DMS53 treated with DMSO at 0.1 percent for 48 hours (cell line): ENCODE measurements around the gene NFS1.

ENCODE experiments used
- DNase-seq: peaks from one replicate; lab custom pipeline; 2025; ENCODE audit not compliant: unreplicated experiment; lab: John Stamatoyannopoulos, UW

NFS1 gene

DNA sequence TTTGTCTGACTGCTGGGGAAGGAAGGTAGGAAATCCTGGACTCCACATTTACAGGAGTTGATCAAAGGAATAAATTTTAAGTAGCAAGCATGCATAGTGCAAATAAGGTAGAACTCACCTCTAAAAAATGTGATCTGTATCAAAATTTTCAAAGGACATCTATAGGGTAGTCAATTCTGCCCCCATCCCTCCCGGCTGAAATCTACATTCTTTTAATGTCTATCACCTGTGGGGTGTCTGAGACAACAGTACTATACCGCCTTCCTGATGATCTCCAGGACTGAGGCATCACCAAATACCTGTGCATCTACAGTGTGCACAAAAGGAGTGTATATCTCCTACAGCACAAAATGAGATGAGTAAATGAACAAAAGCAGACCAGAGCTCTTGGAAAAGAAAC is 54.3 kb downstream of the NFS1 start:
- DNase-seq = no peak

DNA sequence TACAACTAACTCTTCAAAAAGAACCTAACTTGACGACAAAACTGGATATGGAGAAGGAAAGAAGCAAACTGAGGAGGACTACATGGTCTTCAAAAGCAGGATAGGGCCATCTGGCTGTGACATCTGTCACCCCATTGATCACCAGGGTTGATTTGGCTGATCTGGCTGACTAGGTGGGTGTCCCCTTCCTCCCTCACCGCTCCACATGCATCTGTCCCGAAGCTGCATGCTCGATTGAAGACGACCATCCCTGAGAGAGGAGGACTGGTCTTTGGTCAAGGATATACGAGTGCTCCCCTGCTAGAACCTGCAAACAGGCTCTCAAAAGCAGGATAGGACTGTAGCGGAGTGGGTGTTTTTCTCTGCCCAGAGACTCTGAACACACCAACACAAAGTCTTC is 56.1 kb downstream of the NFS1 start:
- DNase-seq = no peak

DNA sequence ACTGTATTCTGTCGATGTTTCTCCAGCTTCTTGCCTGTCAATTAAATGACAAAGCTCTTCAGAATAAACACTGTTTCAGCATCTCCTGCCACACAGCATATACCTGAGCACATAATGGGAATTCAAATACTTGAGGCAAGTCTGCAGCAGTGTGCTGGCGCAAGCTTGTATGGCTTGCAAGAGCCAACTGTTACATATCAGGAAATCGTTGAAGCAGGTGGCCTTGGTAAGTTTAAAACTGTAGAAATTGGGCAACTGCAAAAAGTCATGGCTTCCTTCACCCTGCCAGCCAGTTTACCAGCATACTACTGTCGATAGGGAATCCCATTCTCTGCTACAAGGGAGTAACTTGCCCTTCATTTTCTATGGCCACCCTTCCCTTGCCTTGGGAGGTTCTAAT is 57.4 kb downstream of the NFS1 start:
- no peak for DNase-seq

DNA sequence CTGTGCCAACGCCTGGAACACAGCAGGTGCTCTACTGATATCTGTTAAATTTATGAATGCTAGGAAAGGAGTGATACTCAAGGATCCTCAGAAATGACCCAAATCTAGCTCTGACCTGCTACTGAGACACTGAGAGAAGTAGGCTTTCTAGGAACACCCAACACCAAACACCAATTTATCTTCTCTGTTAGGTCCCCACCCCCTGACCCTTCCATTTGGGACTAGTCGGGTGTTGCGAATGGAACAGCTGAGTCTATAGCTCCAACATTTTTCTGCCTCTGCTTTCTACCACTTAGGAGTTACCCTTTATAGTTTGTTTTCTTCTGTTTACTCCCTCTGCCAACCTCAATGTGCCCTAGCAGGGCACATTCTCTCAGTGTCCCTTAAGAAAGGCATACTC is 58.4 kb downstream of the NFS1 start:
- no peak for DNase-seq

DNA sequence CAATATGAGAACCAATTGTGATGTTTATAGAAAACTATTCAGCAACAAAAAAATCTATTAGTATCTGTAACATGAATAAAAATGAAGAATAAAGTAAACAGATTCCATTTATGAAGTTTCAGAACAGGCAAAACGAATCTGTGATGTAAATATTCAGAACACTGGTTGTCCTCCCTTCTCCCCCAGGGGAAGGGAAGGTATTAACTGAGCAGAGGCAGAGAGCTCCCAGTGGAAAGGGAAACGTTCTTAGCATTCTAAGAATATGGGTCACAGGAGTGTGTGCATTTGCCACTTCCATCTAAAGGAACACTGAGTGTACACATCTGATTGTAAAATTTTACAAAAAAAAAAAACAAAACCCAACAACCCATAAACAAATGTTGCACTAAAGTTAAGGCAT is 60.4 kb downstream of the NFS1 start:
- no peak for DNase-seq

DNA sequence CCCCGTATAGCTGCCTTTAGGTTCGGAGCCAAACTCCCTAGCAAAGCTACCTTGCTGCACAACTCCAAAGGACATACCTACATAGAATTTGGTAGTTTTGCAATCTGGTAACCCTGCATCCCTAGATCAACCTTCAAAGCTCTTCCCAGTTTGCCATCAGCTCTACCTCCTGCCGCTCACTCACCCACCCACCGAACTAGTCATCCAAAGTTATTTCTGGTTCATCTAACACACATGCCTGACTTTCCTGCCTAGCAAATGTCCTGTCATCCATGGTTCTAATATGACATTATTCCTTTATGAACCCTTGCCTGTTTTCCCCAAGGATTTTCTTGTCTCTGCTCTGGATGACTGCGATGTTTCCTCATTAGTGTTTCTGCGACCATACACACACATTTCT is 61.9 kb downstream of the NFS1 start:
- DNase-seq = no peak

DNA sequence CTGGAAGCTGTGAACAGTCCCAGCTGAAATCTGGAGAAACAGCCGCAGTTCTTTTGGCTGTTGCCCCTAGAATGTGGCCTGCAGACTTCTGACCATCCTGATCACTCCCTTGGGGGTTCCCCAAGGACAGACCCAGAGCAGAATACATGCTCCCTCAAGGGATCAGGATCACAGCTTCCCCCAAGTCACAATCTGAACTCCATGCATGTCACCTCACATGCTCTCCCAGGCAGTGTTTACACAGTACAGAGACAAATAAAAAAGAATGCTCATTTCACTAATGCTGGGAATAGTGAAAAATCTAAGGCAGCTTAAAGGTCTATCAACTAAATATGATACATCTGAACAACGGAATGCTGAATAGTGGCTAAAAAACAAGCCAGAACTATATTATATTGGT is 63.1 kb downstream of the NFS1 start:
- no peak for DNase-seq

DNA sequence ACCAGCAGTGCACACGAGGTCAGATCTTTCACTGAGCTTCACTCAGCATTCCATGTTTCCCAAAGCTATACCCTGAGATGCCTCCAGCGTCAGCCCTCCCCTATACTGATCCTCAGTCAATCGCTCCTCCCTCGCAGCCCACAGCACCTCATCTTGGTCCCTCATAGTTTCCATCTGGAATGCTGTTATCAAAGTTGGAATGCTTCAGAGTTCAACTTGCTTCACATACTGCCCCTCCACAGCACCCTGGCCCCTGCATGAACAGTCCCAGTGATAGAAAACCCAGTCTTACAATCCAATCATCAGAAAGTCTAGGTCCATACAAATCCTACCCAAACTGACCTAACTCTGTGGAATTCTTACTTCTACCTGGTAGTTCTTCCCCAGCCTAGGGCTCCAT is 63.5 kb downstream of the NFS1 start:
- DNase-seq = no peak

DNA sequence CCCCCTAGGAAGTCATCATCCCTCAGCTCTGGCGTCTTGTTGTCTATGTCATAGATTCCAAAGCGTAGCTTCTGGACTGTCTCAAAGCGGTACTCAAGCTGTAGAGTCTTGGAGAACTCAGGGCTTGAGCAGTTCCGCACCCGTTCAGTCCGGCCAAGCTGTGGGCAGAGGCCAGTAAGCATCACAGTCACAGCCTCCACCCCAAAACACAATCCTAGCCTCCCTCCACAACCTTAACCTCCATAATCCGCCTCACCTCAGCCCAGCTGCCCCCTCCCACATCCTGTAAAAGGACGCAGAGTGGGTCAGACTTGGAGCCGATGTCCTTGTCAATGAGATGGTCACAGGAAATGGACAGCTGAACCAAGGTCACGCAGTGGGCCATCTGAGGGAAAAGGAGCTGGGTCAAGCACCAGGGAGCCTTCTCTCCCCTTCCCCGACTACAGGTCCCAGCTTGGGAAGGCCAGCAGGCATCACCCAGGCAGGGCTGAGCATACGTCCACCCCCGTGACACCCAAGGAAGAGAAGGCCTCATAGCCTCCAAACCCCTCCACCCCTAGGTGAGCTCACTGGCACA is 66.5 kb downstream of the NFS1 start:
- DNase-seq = no peak

DNA sequence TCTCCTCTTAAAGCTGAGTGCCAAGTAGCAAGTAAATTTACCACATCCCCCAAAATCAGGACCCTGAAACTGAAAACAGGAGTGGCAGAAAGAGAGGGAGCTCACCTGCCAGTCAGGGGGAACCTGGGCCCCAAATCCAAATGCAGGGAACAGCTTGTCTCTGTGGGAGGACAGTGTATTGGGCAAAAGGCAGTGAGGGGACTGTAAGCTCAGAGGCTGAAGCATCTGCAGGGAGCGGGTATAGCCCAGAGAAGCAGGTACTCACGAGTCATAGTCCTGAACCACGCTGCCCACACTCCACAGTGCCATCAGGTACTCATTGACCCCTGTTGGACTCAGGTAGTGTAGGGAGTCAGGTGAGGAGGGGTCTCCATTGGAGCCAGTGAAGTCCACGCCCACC is 68.5 kb downstream of the NFS1 start:
- no peak for DNase-seq

DNA sequence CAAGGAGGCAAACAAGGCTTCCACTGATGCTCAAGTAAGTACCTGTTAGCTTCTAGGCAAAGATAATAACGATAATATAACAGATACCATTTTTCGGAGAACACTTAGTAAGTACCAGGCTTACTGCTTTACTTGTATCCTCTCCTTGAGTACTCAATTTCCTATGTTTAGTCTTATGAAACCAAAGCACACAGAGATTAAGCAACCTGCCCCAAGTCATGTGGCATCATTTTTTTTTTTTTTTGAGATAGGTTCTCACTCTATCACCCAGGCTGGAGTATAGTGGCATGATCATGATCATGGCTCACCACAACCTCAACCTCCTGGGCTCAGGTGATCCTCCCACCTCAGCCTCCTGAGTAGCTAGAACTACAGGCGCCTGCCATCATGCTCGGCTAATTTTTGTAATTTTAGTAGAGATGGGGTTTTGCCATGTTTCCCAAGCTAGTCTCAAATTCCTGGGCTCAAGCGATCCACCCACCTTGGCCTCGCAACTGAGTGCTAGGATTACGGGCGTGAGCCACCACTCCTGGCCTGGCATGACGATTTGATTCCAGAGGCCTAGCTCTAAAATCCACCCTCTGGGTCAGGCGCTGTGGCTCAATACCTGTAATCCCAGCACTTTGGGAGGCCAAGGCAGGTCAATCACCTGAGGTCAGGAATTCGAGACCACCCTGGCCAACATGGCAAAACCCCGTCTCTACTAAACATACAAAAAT is 69.6 kb downstream of the NFS1 start:
- no peak for DNase-seq

DNA sequence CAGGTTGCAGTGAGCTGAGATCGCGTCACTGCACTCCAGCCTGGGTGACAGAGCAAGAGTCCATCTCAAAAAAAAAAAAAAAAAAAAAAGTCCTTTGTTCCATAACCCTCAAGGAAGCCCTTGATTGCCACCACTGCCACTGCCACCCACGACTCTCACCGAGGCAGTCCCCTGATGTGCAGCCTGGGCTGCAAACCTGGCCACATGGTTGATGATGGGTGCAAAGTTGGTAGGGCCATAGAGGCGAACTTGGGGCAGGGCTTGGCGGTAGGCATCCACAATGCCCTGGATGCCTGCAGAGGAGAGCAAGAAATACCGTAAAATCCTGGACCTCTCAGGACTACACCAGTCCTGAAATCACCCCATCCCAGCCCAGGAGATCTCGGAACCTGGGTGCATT is 72.0 kb downstream of the NFS1 start:
- DNase-seq = no peak

DNA sequence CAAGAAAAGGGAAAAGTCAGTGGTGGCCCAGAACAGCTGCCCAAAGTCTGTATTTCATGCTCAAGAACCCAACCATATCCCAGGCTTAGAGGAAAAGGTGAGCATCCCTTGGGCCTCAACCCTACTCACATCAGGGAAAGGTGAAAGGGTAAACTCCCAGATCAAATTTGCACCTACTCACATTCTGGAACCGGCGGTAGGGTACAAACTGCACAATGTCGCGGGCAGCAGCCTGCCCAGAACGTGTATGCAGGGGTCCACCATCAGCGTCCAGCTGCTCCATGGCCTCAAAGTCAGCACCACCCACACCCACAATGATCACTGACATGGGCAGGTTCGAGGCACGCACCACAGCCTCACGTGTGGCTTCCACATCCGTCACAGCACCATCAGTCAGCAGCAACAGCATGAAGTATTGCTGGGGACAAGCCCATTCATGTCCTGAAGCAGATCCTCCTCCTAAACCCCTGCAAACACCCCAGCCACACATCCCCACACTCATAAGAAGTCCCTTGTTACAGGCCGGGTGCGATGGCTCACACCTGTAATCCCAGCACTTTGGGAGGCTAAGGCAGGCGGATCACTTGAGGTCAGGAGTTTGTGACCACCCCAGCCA is 72.7 kb downstream of the NFS1 start:
- no peak for DNase-seq

DNA sequence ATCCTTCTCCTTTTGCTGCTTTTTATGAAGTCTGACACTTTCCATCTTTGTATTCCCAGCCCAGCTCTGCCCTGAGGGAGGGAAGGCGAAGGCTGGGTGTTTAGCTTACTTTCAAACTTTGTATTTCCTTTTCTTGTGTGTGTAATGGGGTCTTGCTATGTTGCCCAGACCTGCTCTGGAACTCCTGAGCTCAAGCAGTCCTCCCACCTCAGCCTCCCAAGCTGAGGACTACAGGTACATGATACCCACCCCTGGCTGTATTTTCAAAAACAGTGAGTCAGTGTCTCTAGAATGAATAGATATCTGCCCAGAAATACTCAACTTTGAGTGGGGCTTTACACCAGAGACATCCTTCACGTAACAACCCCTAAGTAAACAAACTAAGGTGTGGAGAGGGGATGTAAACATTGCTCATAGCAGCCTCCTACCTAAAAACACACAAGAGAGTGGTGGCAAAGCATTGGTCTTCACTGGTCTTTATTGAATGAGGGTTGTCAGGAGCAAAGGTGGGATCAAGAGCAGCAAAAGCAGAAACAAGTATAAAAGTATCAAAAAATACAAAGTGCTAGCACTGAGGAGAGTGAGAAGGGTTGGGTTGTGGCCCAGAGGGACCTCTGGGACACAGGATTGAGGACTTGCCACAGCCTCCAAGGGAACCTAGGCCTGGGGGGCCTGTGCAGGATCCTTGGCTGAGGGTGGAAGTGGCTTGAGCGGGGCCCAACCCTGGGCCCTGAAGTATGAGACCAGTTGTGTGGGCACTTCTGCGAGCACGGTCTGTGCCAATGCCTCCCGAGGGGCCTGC is 73.4 kb downstream of the NFS1 start:
- peak; percentile 87 for DNase-seq

DNA sequence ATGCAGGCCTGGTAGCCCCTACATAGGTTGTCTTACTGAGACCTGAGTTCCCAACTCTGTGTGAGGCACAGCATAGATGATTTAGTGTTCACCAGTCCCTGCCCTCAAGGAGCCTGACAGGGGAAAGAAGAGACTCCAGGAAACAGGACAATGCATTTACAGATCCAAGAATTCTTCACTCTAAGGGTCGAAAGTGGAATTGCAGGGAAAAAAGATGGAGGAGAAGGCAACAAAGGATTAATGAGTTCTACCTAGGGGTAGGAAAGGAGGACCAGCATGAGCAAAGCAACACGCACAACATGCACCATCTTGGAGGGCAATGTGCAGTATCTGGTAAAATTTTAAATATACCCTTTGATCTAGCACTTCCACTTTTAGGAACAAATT is 77.6 kb downstream of the NFS1 start:
- DNase-seq = no peak

DNA sequence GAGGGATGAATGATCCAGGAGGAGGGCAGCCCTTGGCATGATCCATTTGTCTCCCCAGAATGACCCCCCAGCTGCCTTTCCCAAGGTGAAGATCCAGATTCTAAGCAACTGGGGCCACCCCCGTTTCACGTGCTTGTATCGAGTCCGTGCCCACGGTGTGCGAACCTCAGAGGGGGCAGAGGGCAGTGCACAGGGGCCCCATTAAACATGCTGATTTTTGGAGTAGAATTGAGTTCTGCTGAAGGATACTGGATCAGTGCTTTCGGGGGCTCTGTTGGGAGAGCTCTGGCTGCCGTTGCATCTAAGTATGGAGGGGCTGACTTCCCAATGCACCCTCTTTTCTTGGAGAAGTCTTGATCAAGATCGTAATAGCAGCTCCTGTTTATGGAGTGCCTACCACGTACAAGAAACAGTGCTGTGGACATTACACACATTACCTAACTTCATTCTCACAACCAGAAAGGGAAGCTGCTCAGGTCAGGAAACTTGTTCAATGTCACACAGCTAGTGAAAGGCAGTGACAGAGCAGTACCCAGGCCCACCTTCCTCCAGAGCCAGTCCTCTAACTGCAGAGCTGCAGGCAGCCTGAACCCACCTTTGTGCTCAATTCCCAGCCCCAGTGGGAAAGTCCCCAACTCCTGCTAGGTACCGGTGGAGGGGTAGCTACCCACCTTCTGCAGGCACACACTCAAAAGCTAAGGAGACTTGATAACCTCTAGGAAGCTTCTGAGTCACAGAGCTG is 78.2 kb downstream of the NFS1 start:
- DNase-seq = no peak

DNA sequence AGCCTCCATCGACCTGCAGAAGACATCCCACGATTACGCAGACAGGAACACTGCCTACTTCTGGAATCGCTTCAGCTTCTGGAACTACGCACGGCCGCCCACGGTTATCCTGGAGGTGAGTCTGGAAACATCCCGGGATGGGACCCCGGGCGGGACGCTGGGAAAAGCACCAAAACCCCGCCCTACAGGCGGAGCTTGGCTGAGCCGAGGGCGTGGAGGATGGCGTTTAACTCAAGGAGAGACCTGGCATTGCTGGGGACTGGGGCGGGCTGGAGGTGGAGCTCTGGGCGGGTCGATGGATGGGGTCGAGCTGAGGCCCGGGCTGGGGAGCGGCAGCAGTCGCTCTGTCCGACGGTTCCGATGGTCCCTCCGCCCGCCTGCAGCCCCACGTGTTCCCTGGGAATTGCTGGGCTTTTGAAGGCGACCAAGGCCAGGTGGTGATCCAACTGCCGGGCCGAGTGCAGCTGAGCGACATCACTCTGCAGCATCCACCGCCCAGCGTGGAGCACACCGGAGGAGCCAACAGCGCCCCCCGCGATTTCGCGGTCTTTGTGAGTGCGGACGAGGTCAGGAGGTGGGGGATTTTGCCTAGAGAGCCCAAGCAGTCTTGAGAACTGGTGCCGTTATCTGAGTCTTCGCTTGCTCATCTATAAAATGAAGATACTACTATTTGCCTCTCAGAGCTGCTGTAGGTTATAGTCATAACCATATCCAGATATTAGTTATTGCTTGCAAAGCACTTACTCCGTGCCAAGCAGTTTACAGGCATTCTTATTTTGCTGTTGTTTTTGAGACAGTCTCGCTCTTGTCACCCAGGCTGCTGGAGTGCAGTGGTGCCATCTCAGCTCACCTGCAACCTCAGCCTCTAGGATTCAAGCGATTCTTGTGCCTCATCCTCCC is 79.7 kb downstream of the NFS1 start:
- DNase-seq = peak; percentile 69

DNA sequence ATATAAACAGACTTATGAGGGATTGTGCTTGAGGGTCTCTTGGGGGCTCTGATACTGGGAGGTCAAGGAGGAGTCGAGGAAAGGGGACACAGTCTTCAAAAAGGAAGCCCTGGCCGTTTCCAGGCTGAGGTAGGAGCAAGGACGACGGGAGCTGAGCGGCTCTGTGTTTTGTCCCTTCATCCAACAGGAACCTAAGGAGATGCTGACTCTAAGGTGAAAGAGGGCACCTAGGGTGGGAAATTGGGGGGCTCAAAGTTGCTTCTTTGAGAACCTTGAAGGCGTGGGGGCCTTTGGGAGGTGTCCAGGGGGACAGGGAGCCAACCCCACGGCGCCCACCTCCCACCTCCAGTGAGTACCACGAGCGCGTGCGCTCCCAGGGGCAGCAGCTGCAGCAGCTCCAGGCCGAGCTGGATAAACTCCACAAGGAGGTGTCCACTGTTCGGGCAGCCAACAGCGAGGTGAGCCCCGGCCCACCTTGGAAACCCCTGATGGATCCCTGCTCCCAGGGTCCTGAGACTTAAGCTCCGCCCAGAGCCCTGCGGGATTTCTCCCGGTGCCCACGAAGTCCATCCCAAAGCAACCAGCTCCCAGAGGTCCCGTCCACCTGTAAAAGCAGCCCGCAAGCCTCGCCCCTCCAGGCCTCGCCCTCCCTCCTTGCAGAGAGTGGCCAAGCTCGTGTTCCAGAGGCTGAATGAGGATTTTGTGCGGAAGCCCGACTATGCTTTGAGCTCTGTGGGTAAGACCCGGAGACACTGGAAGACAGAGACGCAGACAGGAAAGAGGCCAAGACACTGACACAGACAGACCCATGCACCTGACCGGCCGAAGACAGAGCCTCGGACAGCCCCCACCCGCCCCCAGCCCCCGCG is 80.7 kb downstream of the NFS1 start:
- peak; percentile 38 for DNase-seq
